ENCODE results near the gene ACTG1. TPM values are rescaled to one million over a fixed set of nuclear protein-coding genes. Genes with fewer than 3 reads are reported as not detected.

ACTG1 gene
- 7,210 and 9,433 TPM in 2 replicates for total RNA-seq

DNA sequence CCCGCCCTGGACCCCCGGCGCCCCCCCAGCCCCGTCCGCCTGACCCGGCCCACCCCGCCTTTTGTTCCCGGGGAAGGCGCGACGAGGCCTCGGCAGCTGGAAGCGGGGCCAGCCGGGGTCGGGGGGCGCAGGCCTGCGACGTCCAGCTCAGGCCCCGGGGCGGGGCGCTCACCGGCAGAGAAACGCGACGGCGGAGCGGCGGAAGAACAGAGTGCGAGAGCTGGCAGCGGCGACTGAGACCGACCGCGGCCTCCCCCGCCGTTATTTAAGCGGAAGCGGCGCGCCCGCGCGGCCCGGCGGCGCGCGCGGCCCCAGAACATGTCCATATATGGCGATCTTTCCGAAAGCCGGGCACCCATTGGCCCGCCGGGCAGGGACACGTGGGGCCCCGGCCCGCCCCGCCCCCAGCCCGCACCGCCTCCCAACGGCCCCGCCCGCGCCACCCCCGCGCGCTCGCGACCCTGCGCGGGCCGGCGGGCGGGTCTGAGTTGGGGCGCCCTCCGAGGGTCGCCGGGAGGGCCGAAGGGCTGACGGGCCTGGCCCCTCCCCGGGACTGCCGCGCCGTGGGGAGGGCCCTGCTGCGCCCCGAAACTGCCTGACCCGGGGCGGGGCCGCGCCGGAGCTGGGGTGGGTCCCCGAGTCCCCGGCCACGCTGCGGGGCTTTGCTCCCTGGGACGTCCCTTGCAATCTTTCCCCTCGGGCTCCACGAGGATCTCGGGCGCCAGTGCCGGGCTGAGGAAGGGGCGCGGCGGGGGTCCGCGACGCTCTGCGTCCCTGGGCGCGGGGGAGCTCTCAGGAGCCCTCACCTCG lies at the start of gene ACTG1:
TSS of gene ACTG1 (minus strand) at position 238 of the 810 bp plus-strand sequence. CDS start 445 bp downstream, outside the sequence.

DNA sequence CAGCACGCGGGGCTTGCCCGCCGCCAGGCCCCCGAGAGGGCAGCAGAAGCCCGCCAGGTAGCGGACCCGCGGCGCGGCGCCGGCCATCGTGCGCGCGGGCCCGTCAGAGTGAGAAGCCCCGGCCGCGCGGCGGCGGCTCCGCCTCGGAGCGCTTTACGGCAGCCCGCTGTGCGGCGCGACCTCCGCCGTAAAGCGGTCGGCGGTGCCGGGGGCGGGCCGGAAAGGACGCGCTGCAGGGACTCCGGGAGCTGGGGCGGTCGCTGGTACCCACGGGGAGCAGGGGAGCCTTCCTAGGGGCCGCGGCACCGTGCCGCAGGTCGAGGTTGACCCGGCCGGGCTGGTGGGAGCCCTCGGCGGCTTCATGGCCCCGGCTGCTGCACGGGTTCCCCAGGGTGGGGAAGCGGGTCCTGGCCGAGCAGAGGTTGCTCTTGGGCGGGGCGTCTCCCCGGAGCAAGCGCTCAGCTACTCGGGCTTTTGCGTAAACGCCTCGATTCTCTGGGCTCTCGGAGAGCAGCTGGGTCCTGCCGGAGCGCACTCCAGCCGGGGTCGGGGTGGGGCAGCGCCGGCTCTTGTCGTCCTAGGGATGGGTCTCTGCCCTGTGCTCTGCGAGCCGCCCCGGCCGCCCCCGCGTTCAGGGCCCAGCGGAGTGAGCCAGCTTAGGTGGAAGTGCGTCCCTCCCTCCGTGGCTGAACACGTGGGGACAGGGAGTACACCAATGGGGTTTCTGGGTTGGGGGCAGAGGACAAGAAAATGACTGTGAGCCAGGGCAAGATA lies 39.8 kb upstream of the ACTG1 start, which contains the start of gene FAAP100:
TSS of gene FAAP100 (minus strand) at position 110 of the 774 bp plus-strand sequence. CDS start at position 87, 23 bp downstream.

DNA sequence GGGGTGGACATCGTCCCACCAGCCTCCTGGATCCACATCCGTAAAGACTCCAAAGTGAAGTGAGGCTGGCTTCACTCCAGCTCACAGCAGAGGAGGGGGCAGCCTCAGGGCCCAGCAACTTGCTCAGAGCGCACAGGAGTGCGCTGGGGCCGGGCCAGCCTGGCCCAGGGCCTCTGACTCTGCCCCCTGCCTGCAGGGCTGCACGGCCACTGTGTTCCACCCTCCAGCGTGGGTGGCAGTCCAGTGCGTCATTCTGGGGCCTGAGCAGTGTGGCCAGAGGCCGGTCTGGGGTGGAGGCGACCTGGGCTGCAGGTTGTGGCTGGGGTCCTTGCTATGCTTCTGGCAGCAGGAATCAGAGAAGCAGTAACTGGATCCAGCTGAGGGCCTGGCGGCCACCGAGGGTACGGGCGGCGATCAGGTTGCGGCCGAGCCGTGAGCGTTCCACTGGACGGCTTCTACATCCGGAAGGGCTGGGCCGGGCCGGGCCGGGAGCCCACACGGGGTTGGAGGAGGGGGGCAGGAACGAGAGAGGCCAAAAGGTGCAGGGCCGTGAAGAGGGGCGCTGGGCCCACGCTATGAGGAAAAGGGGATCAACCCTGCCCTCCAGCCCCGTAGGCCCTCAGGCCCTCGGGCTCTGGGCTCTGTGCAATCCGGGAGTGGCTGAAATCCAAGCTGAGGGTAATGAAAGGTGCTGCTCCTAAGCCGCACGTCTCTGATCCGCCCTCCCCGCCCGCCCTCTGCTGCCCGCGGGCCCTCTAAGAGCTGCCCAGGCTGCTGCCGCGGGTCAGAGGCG lies 15.2 kb upstream of the ACTG1 start, which contains the start of gene FSCN2:
TSS of gene FSCN2 (plus strand) at position 787 of the 793 bp plus-strand sequence. CDS start 155 bp downstream, outside the sequence.

Other genes with a start within 250 kb of the ACTG1 start
- 66.0 and 117 TPM in 2 replicates for gene SLC38A10, start 217.5 kb downstream of the ACTG1 start, total RNA-seq
- gene BAHCC1, start 117.3 kb downstream of the ACTG1 start, total RNA-seq, result 3.3 and 4.6 TPM in 2 replicates
- 1.5 and 4.6 TPM in 2 replicates for gene FSCN2, start 15.6 kb upstream of the ACTG1 start, total RNA-seq
- 17.8 and 21.4 TPM in 2 replicates for gene FAAP100, start 39.6 kb upstream of the ACTG1 start, total RNA-seq
- gene NPLOC4, start 124.3 kb upstream of the ACTG1 start, total RNA-seq, result 80.0 and 98.2 TPM in 2 replicates
- 1.3 and 4.0 TPM in 2 replicates for gene TSPAN10, start 124.4 kb upstream of the ACTG1 start, total RNA-seq
- 0.25 TPM in 1 of 2 replicates, not detected in the other for gene PDE6G, start 143.7 kb upstream of the ACTG1 start, total RNA-seq
- 34.0 and 38.5 TPM in 2 replicates for gene OXLD1, start 153.8 kb upstream of the ACTG1 start, total RNA-seq
- gene CCDC137, start 153.9 kb upstream of the ACTG1 start, total RNA-seq, result 11.0 and 12.0 TPM in 2 replicates
- 24.2 and 25.0 TPM in 2 replicates for gene ARL16, start 171.0 kb upstream of the ACTG1 start, total RNA-seq
- gene HGS, start 171.2 kb upstream of the ACTG1 start, total RNA-seq, result 104 and 130 TPM in 2 replicates
- 8.6 and 11.8 TPM in 2 replicates for gene MRPL12, start 190.6 kb upstream of the ACTG1 start, total RNA-seq
- gene SLC25A10, start 199.5 kb upstream of the ACTG1 start, total RNA-seq, result 11.0 and 31.7 TPM in 2 replicates